HL-60 (cell line): ENCODE data around the gene ITPR3.

Source experiments
- GABPA ChIP-seq: IDR thresholded peaks from 2 replicates; pipeline ENCODE4 v1.6.1; 2012; ENCODE audit warnings: low read depth
- POLR2AphosphoS5 ChIP-seq: IDR thresholded peaks from 2 replicates; pipeline ENCODE4 v1.6.1; 2012; ENCODE audit warnings: low read depth
- SPI1 ChIP-seq: IDR thresholded peaks from 2 replicates; pipeline ENCODE4 v1.6.1; 2012; ENCODE audit warnings: low read depth, mild to moderate bottlenecking, borderline replicate concordance
- TF ChIP-seq, protein P1 (sequence below): IDR thresholded peaks from one replicate; pipeline ENCODE4 v1.5.1; 2011; ENCODE audit warnings: low read length, control low read depth, inconsistent platforms; ENCODE audit not compliant: insufficient read depth
- TF ChIP-seq, protein P2 (sequence below): IDR thresholded peaks from 2 replicates; pipeline ENCODE4 v1.6.1; 2012; ENCODE audit warnings: low read depth; ENCODE audit not compliant: insufficient replicate concordance

DNA sequence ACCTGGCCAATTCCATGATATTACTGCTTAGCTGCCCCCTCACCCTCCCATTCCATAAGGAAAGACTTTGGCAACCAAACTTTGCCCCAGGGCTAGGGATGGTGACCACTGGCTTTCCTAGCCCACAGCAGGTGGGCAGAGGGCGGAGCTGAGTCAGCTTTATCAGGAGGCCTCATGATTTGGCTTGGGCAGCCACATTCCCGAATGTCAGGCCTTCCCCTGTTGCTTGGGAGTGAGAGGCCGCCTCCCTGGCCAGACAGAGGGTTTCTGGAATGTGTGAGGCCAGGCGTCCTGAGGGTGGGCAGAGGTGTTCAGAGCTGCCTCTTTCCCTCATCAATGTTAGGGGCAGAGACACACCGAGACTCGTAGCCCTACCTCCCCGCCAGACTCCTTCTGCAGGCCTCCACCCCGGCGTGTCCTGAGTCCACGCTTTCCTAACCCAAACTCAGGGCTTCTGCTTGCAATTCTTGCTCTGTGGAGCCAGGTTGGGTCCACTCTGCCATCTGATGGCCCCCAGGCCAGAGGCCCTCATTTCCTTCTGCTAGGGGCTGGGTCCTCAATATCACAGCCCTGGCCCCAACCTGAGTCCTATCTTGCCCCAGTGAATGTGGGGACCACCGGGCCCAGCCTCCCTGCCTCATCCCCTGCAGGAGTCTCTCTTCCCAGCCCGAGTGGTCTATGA lies 71.1 kb downstream of the ITPR3 start:
- TF ChIP-seq, protein P1, sequence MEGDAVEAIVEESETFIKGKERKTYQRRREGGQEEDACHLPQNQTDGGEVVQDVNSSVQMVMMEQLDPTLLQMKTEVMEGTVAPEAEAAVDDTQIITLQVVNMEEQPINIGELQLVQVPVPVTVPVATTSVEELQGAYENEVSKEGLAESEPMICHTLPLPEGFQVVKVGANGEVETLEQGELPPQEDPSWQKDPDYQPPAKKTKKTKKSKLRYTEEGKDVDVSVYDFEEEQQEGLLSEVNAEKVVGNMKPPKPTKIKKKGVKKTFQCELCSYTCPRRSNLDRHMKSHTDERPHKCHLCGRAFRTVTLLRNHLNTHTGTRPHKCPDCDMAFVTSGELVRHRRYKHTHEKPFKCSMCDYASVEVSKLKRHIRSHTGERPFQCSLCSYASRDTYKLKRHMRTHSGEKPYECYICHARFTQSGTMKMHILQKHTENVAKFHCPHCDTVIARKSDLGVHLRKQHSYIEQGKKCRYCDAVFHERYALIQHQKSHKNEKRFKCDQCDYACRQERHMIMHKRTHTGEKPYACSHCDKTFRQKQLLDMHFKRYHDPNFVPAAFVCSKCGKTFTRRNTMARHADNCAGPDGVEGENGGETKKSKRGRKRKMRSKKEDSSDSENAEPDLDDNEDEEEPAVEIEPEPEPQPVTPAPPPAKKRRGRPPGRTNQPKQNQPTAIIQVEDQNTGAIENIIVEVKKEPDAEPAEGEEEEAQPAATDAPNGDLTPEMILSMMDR = no peak
- TF ChIP-seq POLR2AphosphoS5 (no peak), GABPA (no peak), SPI1 (no peak)
- TF ChIP-seq, protein P2, sequence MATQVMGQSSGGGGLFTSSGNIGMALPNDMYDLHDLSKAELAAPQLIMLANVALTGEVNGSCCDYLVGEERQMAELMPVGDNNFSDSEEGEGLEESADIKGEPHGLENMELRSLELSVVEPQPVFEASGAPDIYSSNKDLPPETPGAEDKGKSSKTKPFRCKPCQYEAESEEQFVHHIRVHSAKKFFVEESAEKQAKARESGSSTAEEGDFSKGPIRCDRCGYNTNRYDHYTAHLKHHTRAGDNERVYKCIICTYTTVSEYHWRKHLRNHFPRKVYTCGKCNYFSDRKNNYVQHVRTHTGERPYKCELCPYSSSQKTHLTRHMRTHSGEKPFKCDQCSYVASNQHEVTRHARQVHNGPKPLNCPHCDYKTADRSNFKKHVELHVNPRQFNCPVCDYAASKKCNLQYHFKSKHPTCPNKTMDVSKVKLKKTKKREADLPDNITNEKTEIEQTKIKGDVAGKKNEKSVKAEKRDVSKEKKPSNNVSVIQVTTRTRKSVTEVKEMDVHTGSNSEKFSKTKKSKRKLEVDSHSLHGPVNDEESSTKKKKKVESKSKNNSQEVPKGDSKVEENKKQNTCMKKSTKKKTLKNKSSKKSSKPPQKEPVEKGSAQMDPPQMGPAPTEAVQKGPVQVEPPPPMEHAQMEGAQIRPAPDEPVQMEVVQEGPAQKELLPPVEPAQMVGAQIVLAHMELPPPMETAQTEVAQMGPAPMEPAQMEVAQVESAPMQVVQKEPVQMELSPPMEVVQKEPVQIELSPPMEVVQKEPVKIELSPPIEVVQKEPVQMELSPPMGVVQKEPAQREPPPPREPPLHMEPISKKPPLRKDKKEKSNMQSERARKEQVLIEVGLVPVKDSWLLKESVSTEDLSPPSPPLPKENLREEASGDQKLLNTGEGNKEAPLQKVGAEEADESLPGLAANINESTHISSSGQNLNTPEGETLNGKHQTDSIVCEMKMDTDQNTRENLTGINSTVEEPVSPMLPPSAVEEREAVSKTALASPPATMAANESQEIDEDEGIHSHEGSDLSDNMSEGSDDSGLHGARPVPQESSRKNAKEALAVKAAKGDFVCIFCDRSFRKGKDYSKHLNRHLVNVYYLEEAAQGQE = no peak
